ENCODE data around the gene FBXO24. TPM values are rescaled to one million over a fixed set of nuclear protein-coding genes. Genes with fewer than 3 reads are reported as not detected.

FBXO24 gene
- total and polyA plus RNA-seq, 2 of the 4 experiments (the other 2 are of a cell fraction): 0.43 to 0.54 TPM

- DNase-seq: peak; percentile 32
- Histone ChIP-seq H2BK5ac (ENCODE audit: low read depth, low read length, poor library complexity, severe bottlenecking) (no peak overlapping the region), H3K14ac (replicated peaks; ENCODE audit: low read depth, low read length) (no peak overlapping the region), H2AK5ac (ENCODE audit: low read depth, low read length) (peak overlapping the region; percentile 56), H3K79me1 (ENCODE audit: low read depth in 1 of 2, low read length in 2 of 2) (peaks cover 0 to 44% of the 10 kb centered on the region in 2 experiments; a peak in 2 of 4 replicates), H3K4me1 (ENCODE audit: control insufficient read depth, insufficient read depth, low read length) (peaks cover 8% of the 10 kb centered on the region), H3K9me1 (ENCODE audit: insufficient read depth, low read length) (peaks cover 3% of the 10 kb centered on the region; the same call in 1 of the 2 replicates), H2AFZ (replicated peaks; ENCODE audit: low read length, poor library complexity) (peak overlapping the region; percentile 43), H3K27me3 (ENCODE audit: control insufficient read depth, insufficient read depth, low read length) (no peaks in the 10 kb centered on the region), H2BK15ac (ENCODE audit: low read depth, low read length) (no peak overlapping the region), H3K4ac (ENCODE audit: low read depth, low read length) (no peak overlapping the region), H2AK9ac (replicated peaks; ENCODE audit: low read depth, low read length, poor library complexity) (peak overlapping the region; percentile 55), H3K56ac (ENCODE audit: extremely low read depth, insufficient read depth, low read length) (no peak overlapping the region), H3K27ac (ENCODE audit: insufficient read depth, low read length) (no peak overlapping the region), H3K18ac (ENCODE audit: low read depth, low read length) (no peak overlapping the region), H4K8ac (ENCODE audit: low read depth in 2 of 2, low read length in 2 of 2) (no peak overlapping the region), H3K9ac (ENCODE audit: low read depth, low read length) (no peak overlapping the region), H3K4me2 (ENCODE audit: low read depth, low read length) (no peak overlapping the region), H3K23ac (ENCODE audit: low read depth, low read length) (no peak overlapping the region), H3K36me3 (ENCODE audit: control insufficient read depth, insufficient read depth, low read length) (peaks cover 30% of the 10 kb centered on the region), H3K4me3 (ENCODE audit: insufficient read depth, low read depth, low read length) (no peak overlapping the region), H2BK20ac (ENCODE audit: low read depth, low read length) (no peak overlapping the region), H4K20me1 (ENCODE audit: insufficient read depth, low read length) (no peaks in the 10 kb centered on the region), H3K9me3 (ENCODE audit: control insufficient read depth, insufficient read depth, low read length) (no peaks in the 10 kb centered on the region), H2BK120ac (ENCODE audit: low read depth, low read length) (no peak overlapping the region), H4K91ac (ENCODE audit: insufficient read depth, low read depth, low read length) (no peak overlapping the region), H4K5ac (ENCODE audit: low read depth, low read length) (no peak overlapping the region)
- TF ChIP-seq RFX5 (IDR thresholded peaks at IDR 0.05; ENCODE audit: low read depth, low read length) (no peak), POLR2A (IDR thresholded peaks at IDR 0.05; ENCODE audit: low read depth, low read length) (no peak), NFE2L2 (IDR thresholded peaks at IDR 0.05; ENCODE audit: low read depth, low read length) (no peak), MXI1 (IDR thresholded peaks at IDR 0.05; ENCODE audit: borderline replicate concordance, low read depth, low read length) (no peak), RAD21 (IDR thresholded peaks at IDR 0.05; ENCODE audit: low read length) (no peak)
- 82% methylated on average over 2 of the region's 8 CpGs; no CpG with 5 or more reads in 1 of the 2 experiments for WGBS, 2 experiments (ENCODE audit: extremely low coverage in 2 of 2, insufficient read length in 1 of 2)
- no TSS peak for BruUV-seq (replicated peaks)
- ATAC-seq (ENCODE audit: low read depth): no peak
- in situ Hi-C loops (cut with MboI; ENCODE audit: low sequenced_read_pairs) (no loop called here), intact Hi-C loops (cut with micrococcal nuclease) (no loop called here), dilution Hi-C loops (cut with HindIII; ENCODE audit: low sequenced_read_pairs, unreplicated experiment) (no loop called here)
- ChIA-PET POLR2A (ENCODE audit: unreplicated experiment) (interaction anchor here (0.6 kb wide), 2 partner anchors 22 to 133 kb away, joined by 7 read pairs; no protein-coding TSS in a partner anchor), CTCF (no interaction called here)
Measured at GRCh38 chr7:100607111-100607510, 21.0 kb downstream of the FBXO24 start.

Measured in IMR-90 (cell line).